ENCODE results near the gene PERM1.

The PERM1 gene

DNA sequence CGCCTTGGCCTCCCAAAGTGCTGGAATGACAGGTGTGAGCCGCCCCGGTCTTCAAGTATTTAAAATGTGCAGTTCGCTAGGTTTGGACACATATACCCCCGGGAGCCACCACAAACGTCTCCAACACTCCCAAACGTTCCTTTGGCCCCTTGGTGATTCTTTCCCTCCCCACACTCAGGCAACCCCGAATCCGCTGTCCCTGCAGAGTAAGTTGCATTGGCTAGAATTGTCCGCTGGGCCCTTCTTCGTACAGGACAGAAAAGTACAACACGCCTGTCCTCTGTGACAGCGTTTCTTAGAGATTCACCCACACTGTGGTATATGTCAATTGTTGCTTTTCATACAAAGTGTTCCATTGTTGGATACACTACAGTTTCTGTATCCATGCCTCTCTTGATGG lies 3.2 kb upstream of the PERM1 start:
- no peak for TF ChIP-seq EP300 (IDR thresholded peaks at IDR 0.05; ENCODE audit: borderline replicate concordance)
- TF ChIP-seq, protein P1, sequence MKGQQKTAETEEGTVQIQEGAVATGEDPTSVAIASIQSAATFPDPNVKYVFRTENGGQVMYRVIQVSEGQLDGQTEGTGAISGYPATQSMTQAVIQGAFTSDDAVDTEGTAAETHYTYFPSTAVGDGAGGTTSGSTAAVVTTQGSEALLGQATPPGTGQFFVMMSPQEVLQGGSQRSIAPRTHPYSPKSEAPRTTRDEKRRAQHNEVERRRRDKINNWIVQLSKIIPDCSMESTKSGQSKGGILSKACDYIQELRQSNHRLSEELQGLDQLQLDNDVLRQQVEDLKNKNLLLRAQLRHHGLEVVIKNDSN (IDR thresholded peaks at IDR 0.05), result no peak
- TF ChIP-seq EGR1 (IDR thresholded peaks at IDR 0.05), result no peak
- no peak for TF ChIP-seq TEAD4 (IDR thresholded peaks at IDR 0.05)
- TF ChIP-seq YY1 (IDR thresholded peaks at IDR 0.05; ENCODE audit: low read depth), result no peak
- TF ChIP-seq REST (IDR thresholded peaks at IDR 0.05; ENCODE audit: low read depth), result no peak
- TF ChIP-seq NFIC (IDR thresholded peaks at IDR 0.05), result no peak
- TF ChIP-seq FOXM1 (IDR thresholded peaks at IDR 0.05; ENCODE audit: borderline replicate concordance, low read depth), result no peak
- TF ChIP-seq RAD21 (IDR thresholded peaks at IDR 0.05; ENCODE audit: low read depth), result no peak
- TF ChIP-seq ZBTB7A (IDR thresholded peaks at IDR 0.05; ENCODE audit: low read depth), result no peak
- TF ChIP-seq CEBPB (IDR thresholded peaks at IDR 0.05), result no peak

DNA sequence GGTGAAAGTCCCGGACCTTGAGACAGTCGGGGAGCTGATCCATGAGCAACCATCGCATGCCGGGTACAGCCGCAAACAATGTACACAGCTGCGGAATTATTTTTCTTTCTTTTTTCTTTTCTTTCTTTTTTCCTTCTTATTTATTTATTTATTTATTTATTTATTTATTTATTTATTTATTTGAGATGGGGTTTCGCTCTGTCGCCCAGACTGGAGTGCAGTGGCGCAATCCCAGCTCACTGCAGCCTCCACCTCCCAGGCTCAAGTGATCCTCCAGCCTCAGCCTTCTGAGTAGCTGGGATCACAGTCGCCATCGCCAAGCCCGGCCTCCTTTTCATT lies 2.6 kb upstream of the PERM1 start:
- no peak for TF ChIP-seq TCF12 (IDR thresholded peaks at IDR 0.05; ENCODE audit: low read depth)
- no peak for TF ChIP-seq REST (IDR thresholded peaks at IDR 0.05; ENCODE audit: low read depth)
- TF ChIP-seq NFIC (IDR thresholded peaks at IDR 0.05), result no peak
- no peak for TF ChIP-seq TEAD4 (IDR thresholded peaks at IDR 0.05)
- TF ChIP-seq CREB1 (IDR thresholded peaks at IDR 0.05; ENCODE audit: low read depth), result no peak
- no peak for TF ChIP-seq TAF1 (IDR thresholded peaks at IDR 0.05; ENCODE audit: low read depth)
- TF ChIP-seq, protein P1 (IDR thresholded peaks at IDR 0.05), result no peak
- no peak for TF ChIP-seq CEBPB (IDR thresholded peaks at IDR 0.05)
- no peak for TF ChIP-seq EP300 (IDR thresholded peaks at IDR 0.05; ENCODE audit: borderline replicate concordance)
- TF ChIP-seq MAX (IDR thresholded peaks at IDR 0.05), result no peak
- no peak for TF ChIP-seq ZBTB7A (IDR thresholded peaks at IDR 0.05; ENCODE audit: low read depth)
- TF ChIP-seq EGR1 (IDR thresholded peaks at IDR 0.05), result no peak
- no peak for TF ChIP-seq YY1 (IDR thresholded peaks at IDR 0.05; ENCODE audit: low read depth)
- TF ChIP-seq RAD21 (IDR thresholded peaks at IDR 0.05; ENCODE audit: low read depth), result no peak
- no peak for TF ChIP-seq FOXM1 (IDR thresholded peaks at IDR 0.05; ENCODE audit: borderline replicate concordance, low read depth)

DNA sequence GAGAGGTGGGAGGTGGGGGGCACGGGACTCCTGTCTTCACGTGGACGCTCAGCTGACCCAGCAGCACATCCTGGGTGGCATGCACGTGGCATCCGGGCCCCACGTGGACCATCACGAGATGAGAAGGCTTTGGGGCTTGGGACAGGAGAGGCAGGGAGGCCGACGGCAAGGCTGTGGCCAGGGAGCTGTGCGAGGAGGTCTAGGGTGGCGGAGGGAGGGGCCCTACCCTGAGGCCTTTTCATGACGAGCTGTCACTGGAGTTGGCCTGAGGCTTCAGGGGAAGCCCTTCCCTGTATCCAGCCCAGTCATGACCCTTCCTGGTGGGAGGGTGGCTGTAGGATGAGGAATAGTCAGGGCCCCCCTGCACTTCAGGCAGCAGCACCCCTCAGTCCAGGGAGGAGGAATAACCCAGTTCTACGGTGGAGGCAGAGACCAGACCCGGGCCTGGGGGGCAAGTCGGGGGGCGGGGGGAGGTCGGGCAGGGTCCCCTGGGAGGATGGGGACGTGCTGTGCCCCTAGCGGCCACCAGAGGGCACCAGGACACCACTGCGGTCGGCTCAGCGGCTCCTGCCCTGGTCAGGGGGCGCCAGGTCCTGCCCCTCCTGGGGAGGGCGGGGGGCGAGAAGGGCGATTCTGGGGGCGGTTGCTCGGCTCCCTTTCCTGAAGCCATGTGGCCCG lies 2.0 kb upstream of the PERM1 start:
- peak; percentile 77 for TF ChIP-seq ZBTB7A (IDR thresholded peaks at IDR 0.05; ENCODE audit: low read depth)
- TF ChIP-seq, protein P1 (IDR thresholded peaks at IDR 0.05), result no peak
- TF ChIP-seq RAD21 (IDR thresholded peaks at IDR 0.05; ENCODE audit: low read depth), result peak; percentile 84

- TF ChIP-seq TAF1 (IDR thresholded peaks at IDR 0.05; ENCODE audit: low read depth), result no peak
- TF ChIP-seq EP300 (IDR thresholded peaks at IDR 0.05; ENCODE audit: borderline replicate concordance), result no peak
- no peak for TF ChIP-seq REST (IDR thresholded peaks at IDR 0.05; ENCODE audit: low read depth)
- TF ChIP-seq MAX (IDR thresholded peaks at IDR 0.05), result no peak
Measured at GRCh38 chr1:982765-983436, 1.0 kb upstream of the PERM1 start.
